RWPE2 (cell line): Measurements from ENCODE around the gene CARHSP1.
"Not testable (repeated sequence)": the region's sequence is repeated elsewhere in the genome, so short reads cannot be mapped to it uniquely, and the experiment has no call there.

ENCODE experiments used
- ATAC-seq: fragments of 200-7000 bp; cut with Tn5 transposase; 3 replicates; pipeline ENCODE4 v1.9.1; 2021; ENCODE audit warnings: low read depth
- DNase-seq: peaks from one replicate; pipeline ENCODE4 v3.0.0-alpha.2; 2020; ENCODE audit warnings: low spot score
- H3K27ac ChIP-seq: fragments of 450-650 bp; 2 replicates; pipeline ENCODE4 v1.5.1; 2017; ENCODE audit warnings: mild to moderate bottlenecking; ENCODE audit not compliant: poor library complexity, severe bottlenecking
- H3K27me3 ChIP-seq: fragments of 250-450 bp; sonication (Bioruptor Pico); 2 replicates; pipeline ENCODE4 v1.5.1; 2021; ENCODE audit warnings: mild to moderate bottlenecking, moderate library complexity; ENCODE audit not compliant: insufficient read depth, poor library complexity, severe bottlenecking
- H3K36me3 ChIP-seq: fragments of 250-450 bp; sonication (Bioruptor Pico); 2 replicates; pipeline ENCODE4 v1.5.1; 2020; ENCODE audit warnings: low read depth, mild to moderate bottlenecking, moderate library complexity
- H3K4me1 ChIP-seq: fragments of 250-450 bp; sonication (Bioruptor Pico); 2 replicates; pipeline ENCODE4 v1.5.1; 2021; ENCODE audit warnings: mild to moderate bottlenecking, moderate library complexity; ENCODE audit not compliant: insufficient read depth, poor library complexity, severe bottlenecking
- H3K4me3 ChIP-seq: fragments of 250-450 bp; sonication (Bioruptor Pico); 2 replicates; pipeline ENCODE4 v1.5.1; 2021; ENCODE audit warnings: mild to moderate bottlenecking, moderate library complexity; ENCODE audit not compliant: severe bottlenecking
- H3K9me3 ChIP-seq: fragments of 250-450 bp; sonication (Bioruptor Pico); 2 replicates; pipeline ENCODE4 v1.5.1; 2021; ENCODE audit warnings: mild to moderate bottlenecking, moderate library complexity; ENCODE audit not compliant: severe bottlenecking
- CTCF ChIP-seq: fragments of 450-650 bp; IDR thresholded peaks from one replicate; pipeline ENCODE4 v1.5.1; 2017; ENCODE audit warnings: mild to moderate bottlenecking, moderate library complexity; ENCODE audit not compliant: poor library complexity, severe bottlenecking

Gene CARHSP1

GRCh38 chr16:8868416-8869211 lies at the start of gene CARHSP1:
Gene CARHSP1, minus strand, starts transcription at chr16:8869006. Its CDS starts 9,678 bp downstream, at chr16:8859328.
- DNase-seq (peak; percentile 88), ATAC-seq (peak; percentile 67)
- peak within 1 kb of the TSS; percentile 94 for H3K4me3 ChIP-seq
- peaks cover 24% of the 10 kb centered on the region for H3K4me1 ChIP-seq
- peak within 1 kb of the TSS; percentile 77 for H3K27ac ChIP-seq
- peaks cover 23% of the 10 kb centered on the region for H3K36me3 ChIP-seq
- no peak for TF ChIP-seq CTCF
- H3K27me3 ChIP-seq, result no peaks in the 10 kb centered on the region
- H3K9me3 ChIP-seq, result no peaks in the 10 kb centered on the region

DNA sequence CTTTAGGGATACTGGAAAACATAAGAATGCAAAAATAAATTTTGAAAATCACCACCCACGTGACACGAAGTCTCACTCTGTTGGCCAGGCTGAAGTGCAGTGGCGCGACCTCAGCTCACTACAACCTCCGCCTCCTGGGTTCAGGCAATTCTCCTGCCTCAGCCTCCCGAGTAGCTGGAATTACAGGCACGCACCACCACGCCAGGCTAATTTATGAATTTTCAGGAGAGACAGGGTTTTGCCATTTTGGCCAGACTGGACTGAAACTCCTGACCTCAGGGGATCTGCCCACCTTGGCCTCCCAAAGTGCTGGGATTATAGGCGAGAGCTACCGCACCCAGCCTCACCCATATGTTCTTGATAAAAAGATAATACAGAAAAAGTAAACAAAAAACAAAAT lies 48.5 kb upstream of the CARHSP1 start:
- H3K27me3 ChIP-seq, H3K9me3 ChIP-seq, ATAC-seq, H3K4me3 ChIP-seq, H3K4me1 ChIP-seq, DNase-seq, H3K27ac ChIP-seq: not testable (repeated sequence)
- H3K36me3 ChIP-seq, result peaks cover 98% of the 10 kb centered on the region

DNA sequence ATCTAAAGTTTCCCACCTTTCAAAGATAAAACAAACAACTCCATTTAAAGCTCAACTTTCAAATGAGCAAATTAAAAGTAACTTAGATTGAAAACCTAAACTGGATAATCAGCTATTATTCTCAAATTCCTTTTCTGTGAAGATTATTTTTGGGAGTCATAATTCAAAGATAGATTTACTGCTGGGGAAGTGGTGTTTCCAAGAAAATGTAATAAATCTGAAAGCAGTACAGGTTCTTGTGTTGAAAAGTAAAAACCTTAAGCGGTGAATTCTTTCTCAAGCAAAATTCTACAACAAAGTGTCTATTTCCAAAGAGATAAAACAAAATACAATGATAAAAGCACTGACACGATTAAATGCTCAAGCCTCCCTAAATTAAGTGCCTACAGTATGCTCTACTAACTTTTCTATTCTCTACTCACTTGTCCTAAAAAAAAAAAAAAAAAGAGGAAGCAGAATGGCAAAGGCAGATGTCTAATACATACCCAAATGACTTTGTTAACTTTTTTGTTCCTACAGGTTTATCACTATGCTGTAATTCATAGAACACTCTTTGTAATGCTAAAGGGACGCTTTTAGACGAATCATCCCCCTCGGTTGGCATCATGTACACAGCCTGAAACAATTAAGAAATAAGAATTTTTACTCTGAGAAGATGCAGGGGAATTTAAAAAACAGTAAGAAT lies 47.9 kb upstream of the CARHSP1 start:
- no peak overlapping the region for H3K4me3 ChIP-seq
- H3K27me3 ChIP-seq, result no peaks in the 10 kb centered on the region
- no peak for TF ChIP-seq CTCF
- H3K36me3 ChIP-seq, result peaks cover 97% of the 10 kb centered on the region
- H3K4me1 ChIP-seq, result no peaks in the 10 kb centered on the region
- DNase-seq (no peak), ATAC-seq (no peak)
- no peaks in the 10 kb centered on the region for H3K9me3 ChIP-seq
- H3K27ac ChIP-seq, result no peak overlapping the region

DNA sequence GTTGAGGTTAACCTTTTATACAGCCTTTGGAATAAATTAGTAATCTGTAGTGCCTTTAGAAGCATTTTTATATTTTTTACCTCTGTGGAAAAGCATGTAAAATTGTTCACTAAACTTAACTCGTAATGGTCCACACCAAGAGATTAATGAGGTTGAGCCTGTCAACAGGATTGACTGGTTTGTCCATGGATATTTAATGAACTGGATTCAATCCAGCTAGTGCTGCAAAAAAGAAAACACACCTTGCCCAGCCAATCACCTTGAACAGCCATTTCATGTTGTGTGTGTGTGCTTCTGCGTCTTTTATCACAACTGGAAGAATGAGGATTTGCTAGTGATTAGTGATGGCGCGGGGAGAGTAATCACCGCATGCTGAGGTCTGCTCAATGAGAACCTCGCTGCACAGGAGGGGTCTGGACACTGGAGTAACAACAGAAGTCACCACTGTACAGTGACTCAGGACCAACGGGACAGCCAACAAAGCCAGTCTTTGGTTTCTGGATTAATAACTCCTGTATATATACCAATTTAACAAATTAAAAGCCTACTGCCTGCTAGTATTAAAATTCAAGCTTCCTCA lies 47.0 kb upstream of the CARHSP1 start:
- Histone ChIP-seq H3K4me3 (no peak overlapping the region), H3K4me1 (no peaks in the 10 kb centered on the region), H3K27me3 (no peaks in the 10 kb centered on the region), H3K9me3 (no peaks in the 10 kb centered on the region), H3K36me3 (peaks cover 97% of the 10 kb centered on the region), H3K27ac (no peak overlapping the region)
- no peak for ATAC-seq
- no peak for DNase-seq
- no peak for TF ChIP-seq CTCF

DNA sequence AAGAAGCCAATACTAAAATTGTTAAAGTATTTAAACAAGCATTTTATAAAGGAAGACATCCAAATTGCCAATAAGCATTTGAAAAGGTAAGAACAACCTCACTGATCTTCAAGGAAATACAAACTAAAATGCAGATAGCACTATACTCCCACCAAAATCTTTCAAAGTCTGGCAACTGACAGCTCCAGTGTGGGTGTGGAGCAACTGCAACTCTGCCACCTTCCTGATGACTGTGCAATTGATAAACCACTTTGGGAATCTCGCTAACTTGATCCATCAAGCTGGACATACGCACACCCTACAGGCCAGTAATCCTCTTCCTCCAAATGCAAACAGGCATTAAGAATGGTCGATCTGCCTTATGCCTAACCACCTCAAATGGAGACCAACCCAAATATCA lies 45.3 kb upstream of the CARHSP1 start:
- ATAC-seq, result no peak
- Histone ChIP-seq H3K9me3 (no peaks in the 10 kb centered on the region), H3K4me3 (no peak overlapping the region), H3K27me3 (no peaks in the 10 kb centered on the region), H3K27ac (no peak overlapping the region), H3K36me3 (peaks cover 95% of the 10 kb centered on the region), H3K4me1 (no peaks in the 10 kb centered on the region)
- DNase-seq, result no peak
- no peak for TF ChIP-seq CTCF
